HCT116 (cell line): ENCODE measurements around the gene B3GALT2. TPM values are rescaled to one million over a fixed set of nuclear protein-coding genes. Genes with fewer than 3 reads are reported as not detected.

ENCODE experiments used
- ATAC-seq: fragments of 200-7000 bp; cut with Tn5 transposase; 2 replicates; pipeline ENCODE4 v1.9.1; 2020; ENCODE audit warnings: mild to moderate bottlenecking, moderate library complexity
- BruUV-seq: library from RNA; stranded (reverse); fragments of 400-500 nt; replicated peaks from 2 replicates; lab custom pipeline; 2021; lab: Mats Ljungman, UMichigan
- CTCF ChIA-PET: fragments of 300-600 bp; sonication (Branson Sonifier 250); formaldehyde crosslinking; loops from one replicate; lab custom pipeline; 2021; ENCODE audit warnings: antibody characterized with exemption; lab: Charles Lee
- POLR2A ChIA-PET: fragments of 300-600, 350-600 bp; sonication (Branson Sonifier 250); formaldehyde crosslinking; loops from one replicate; lab custom pipeline; 2021; ENCODE audit warnings: antibody characterized with exemption; lab: Charles Lee
- RAD21 ChIA-PET, 2 experiments: fragments of 300-600 bp; sonication (Branson Sonifier 250); formaldehyde crosslinking; loops; one replicate each; lab custom pipeline; 2023; ENCODE audit warnings: low total read pairs in 2 of 2; ENCODE audit not compliant: uncharacterized antibody in 2 of 2, unreplicated experiment in 2 of 2, low non-redundant PET in 1 of 2; lab: Charles Lee
- DNase-seq: peaks from one replicate; pipeline ENCODE4 v3.0.0-alpha.2; 2010; ENCODE audit warnings: low read depth, low spot score
- H2AFZ ChIP-seq: fragments of 200-600 bp; shearing (Covaris generic), sonication (generic); 2 replicates; pipeline ENCODE4 v1.6.1; 2017; ENCODE audit warnings: low read depth, mixed run types, mixed read lengths, antibody characterized with exemption, low read length; ENCODE audit not compliant: poor library complexity, severe bottlenecking
- H3K27ac ChIP-seq: 2 replicates; pipeline ENCODE4 v1.5.1; 2012; ENCODE audit warnings: low read depth, low read length
- H3K27me3 ChIP-seq: fragments of 200-600 bp; sonication (generic); 2 replicates; pipeline ENCODE4 v1.6.1; 2016; ENCODE audit warnings: mixed run types, low read length, mixed read lengths; ENCODE audit not compliant: insufficient read depth
- H3K36me3 ChIP-seq, 2 experiments: fragments of 200-500 bp in 1 of 2; fragments of 200-600 bp in 1 of 2; sonication (Bioruptor generic) in 1 of 2; sonication (generic) in 1 of 2; 2 replicates each; pipeline versions ENCODE4 v1.5.1 to v1.6.1; 2014 to 2016; ENCODE audit warnings: low read length in 2 of 2, inconsistent platforms in 1 of 2, mixed read lengths in 1 of 2, mixed run types in 1 of 2; ENCODE audit not compliant: insufficient read depth in 2 of 2, control insufficient read depth in 1 of 2
- H3K4me1 ChIP-seq, 2 experiments: fragments of 200-600 bp in 1 of 2; sonication (generic) in 1 of 2; 2 replicates each; pipeline versions ENCODE4 v1.5.1 to v1.6.1; 2012 to 2017; ENCODE audit warnings: low read length in 2 of 2, inconsistent platforms in 1 of 2, mild to moderate bottlenecking in 1 of 2, mixed read lengths in 1 of 2, mixed run types in 1 of 2, moderate library complexity in 1 of 2; ENCODE audit not compliant: insufficient read depth in 2 of 2, control insufficient read depth in 1 of 2
- H3K4me2 ChIP-seq: fragments of 200-600 bp; sonication (generic); 2 replicates; pipeline ENCODE4 v1.6.1; 2017; ENCODE audit warnings: mixed run types, low read length, mixed read lengths
- H3K4me3 ChIP-seq, 2 experiments: fragments of 200-600 bp in 1 of 2; sonication (generic) in 1 of 2; replicated peaks in 1 of 2; 2 replicates each; pipeline ENCODE4 v1.5.1; 2011 to 2016; ENCODE audit warnings: low read length in 2 of 2, control low read depth in 1 of 2, low read depth in 1 of 2, mild to moderate bottlenecking in 1 of 2, mixed read lengths in 1 of 2, mixed run types in 1 of 2
- H3K79me2 ChIP-seq: fragments of 200-600 bp; sonication (generic); 2 replicates; pipeline ENCODE4 v1.6.1; 2017; ENCODE audit warnings: mild to moderate bottlenecking, mixed run types, low read length, moderate library complexity, mixed read lengths; ENCODE audit not compliant: insufficient read depth
- H3K9ac ChIP-seq: fragments of 200-600 bp; sonication (generic); 2 replicates; pipeline ENCODE4 v1.6.1; 2016; ENCODE audit warnings: low read length, mixed read lengths
- H3K9me2 ChIP-seq: fragments of 200-600 bp; sonication (generic), shearing (Covaris generic); 2 replicates; pipeline ENCODE4 v1.6.1; 2017; ENCODE audit warnings: mixed run types, mild to moderate bottlenecking, moderate library complexity; ENCODE audit not compliant: insufficient read depth
- H3K9me3 ChIP-seq, 2 experiments: fragments of 200-500 bp in 1 of 2; fragments of 200-600 bp in 1 of 2; sonication (Bioruptor generic) in 1 of 2; sonication (generic) in 1 of 2; 2 replicates each; pipeline ENCODE4 v1.6.1; 2014 to 2017; ENCODE audit warnings: low read length in 2 of 2, mixed read lengths in 2 of 2, inconsistent platforms in 1 of 2, low read depth in 1 of 2, mild to moderate bottlenecking in 1 of 2, mixed run types in 1 of 2, moderate library complexity in 1 of 2; ENCODE audit not compliant: control insufficient read depth in 1 of 2, insufficient read depth in 1 of 2
- H4K20me1 ChIP-seq: fragments of 200-600 bp; sonication (generic), shearing (Covaris generic); 2 replicates; pipeline ENCODE4 v1.6.1; 2017; ENCODE audit warnings: mixed run types, mild to moderate bottlenecking, moderate library complexity; ENCODE audit not compliant: insufficient read depth
- ATF3 ChIP-seq: IDR thresholded peaks from 2 replicates; pipeline ENCODE4 v1.6.1; 2012
- CEBPB ChIP-seq: IDR thresholded peaks from 2 replicates; pipeline ENCODE4 v1.6.1; 2012; ENCODE audit warnings: low read depth
- EGR1 ChIP-seq: IDR thresholded peaks from 2 replicates; pipeline ENCODE4 v1.6.1; 2012; ENCODE audit warnings: low read depth
- ELF1 ChIP-seq: IDR thresholded peaks from 2 replicates; pipeline ENCODE4 v1.6.1; 2012; ENCODE audit warnings: low read depth, borderline replicate concordance
- EZH2 ChIP-seq: fragments of 200-600 bp; sonication (generic); IDR thresholded peaks from 2 replicates; pipeline ENCODE4 v1.6.1; 2017; ENCODE audit warnings: antibody characterized with exemption, mixed run types
- FOSL1 ChIP-seq: IDR thresholded peaks from 2 replicates; pipeline ENCODE4 v1.6.1; 2012; ENCODE audit warnings: low read depth
- JUND ChIP-seq: IDR thresholded peaks from 2 replicates; pipeline ENCODE4 v1.6.1; 2012
- POLR2A ChIP-seq: IDR thresholded peaks from 2 replicates; pipeline ENCODE4 v1.7.0; 2011; ENCODE audit warnings: borderline replicate concordance; ENCODE audit not compliant: insufficient read depth, insufficient read length; ENCODE audit errors: extremely low read depth
- REST ChIP-seq: IDR thresholded peaks from 2 replicates; pipeline ENCODE4 v1.6.1; 2012; ENCODE audit warnings: low read depth
- SP1 ChIP-seq: IDR thresholded peaks from 2 replicates; pipeline ENCODE4 v1.6.1; 2012; ENCODE audit warnings: low read depth
- TCF7L2 ChIP-seq: IDR thresholded peaks from 2 replicates; pipeline ENCODE4 v1.7.0; 2011; ENCODE audit warnings: borderline replicate concordance, inconsistent platforms; ENCODE audit not compliant: insufficient read depth, insufficient read length; ENCODE audit errors: extremely low read depth
- YY1 ChIP-seq: IDR thresholded peaks from 2 replicates; pipeline ENCODE4 v1.6.1; 2011; ENCODE audit warnings: low read length, low read depth, moderate library complexity, mild to moderate bottlenecking; ENCODE audit not compliant: insufficient replicate concordance; ENCODE audit errors: extremely low read depth
- ZFX ChIP-seq: fragments of 450-650 bp; IDR thresholded peaks from 2 replicates; pipeline ENCODE4 v1.6.1; 2017
- ZNF274 ChIP-seq: fragments of 200-500 bp; sonication (Bioruptor generic); IDR thresholded peaks from 2 replicates; pipeline ENCODE4 v1.6.1; 2014; ENCODE audit warnings: mild to moderate bottlenecking, low read depth, low read length, inconsistent platforms
- intact Hi-C: fragments of 100-400 bp; cut with micrococcal nuclease; formaldehyde crosslinking; loops from 2 replicates; pipeline ENCODE4 v1.10.0; 2022
- total RNA-seq: library from RNA; stranded (reverse); gene quantifications from one replicate; pipeline ENCODE4 v1.2.1, GENCODE V29; 2021; ENCODE audit not compliant: unreplicated experiment
- TF ChIP-seq, protein P1 (sequence below): IDR thresholded peaks from 2 replicates; pipeline ENCODE4 v1.6.1; 2011; ENCODE audit warnings: mild to moderate bottlenecking, low read length, moderate library complexity; ENCODE audit not compliant: insufficient replicate concordance; ENCODE audit errors: extremely low read depth
- TF ChIP-seq, protein P2 (sequence below): IDR thresholded peaks from 2 replicates; pipeline ENCODE4 v1.6.1; 2012

B3GALT2 gene
- total RNA-seq, 1 experiment from 2014 or later, result 0.15 TPM

DNA sequence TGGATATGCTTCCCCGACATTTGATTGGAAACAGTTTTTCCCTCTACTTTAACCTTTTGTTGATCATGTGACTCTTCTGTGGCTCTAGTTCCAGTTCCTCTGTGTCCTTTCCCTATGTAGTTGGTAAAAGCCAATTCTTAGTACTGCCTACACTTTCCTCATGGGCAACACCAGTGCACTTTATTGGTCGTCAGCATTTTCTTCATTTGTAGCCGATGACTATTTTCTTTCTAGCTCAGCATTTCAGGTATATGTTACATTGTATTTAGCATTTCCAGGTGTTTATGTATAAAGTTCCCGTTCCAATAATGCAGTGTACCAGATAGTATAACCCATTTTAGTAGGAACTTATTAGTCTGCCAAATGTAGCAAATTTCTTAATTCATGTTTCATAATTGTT lies 27.6 kb upstream of the B3GALT2 start:
- Histone ChIP-seq H3K9ac (no peak overlapping the region), H3K4me2 (no peak overlapping the region), H3K4me1 (peaks cover 2 to 26% of the 10 kb centered on the region in 2 experiments; a peak in 2 of 4 replicates), H3K4me3 (no peak overlapping the region), H4K20me1 (no peaks in the 10 kb centered on the region; the same call in 1 of the 2 replicates), H3K27ac (no peak overlapping the region), H2AFZ (no peak overlapping the region), H3K79me2 (peaks cover 9% of the 10 kb centered on the region), H3K9me2 (no peaks in the 10 kb centered on the region), H3K27me3 (no peaks in the 10 kb centered on the region), H3K36me3 (peaks cover 4 to 14% of the 10 kb centered on the region in 2 experiments; a peak in 1 of 4 replicates), H3K9me3 (no peaks in the 10 kb centered on the region)
- ChIA-PET POLR2A (no interaction called here), CTCF (no interaction called here), RAD21 (no interaction called here)
- DNase-seq, result no peak
- TF ChIP-seq FOSL1 (no peak), SP1 (no peak), JUND (no peak), EGR1 (no peak), REST (no peak), TCF7L2 (no peak), CEBPB (no peak), POLR2A (no peak), ATF3 (no peak), ZNF274 (no peak), ELF1 (no peak), EZH2 (no peak), YY1 (no peak), ZFX (no peak)
- TF ChIP-seq, protein P1, sequence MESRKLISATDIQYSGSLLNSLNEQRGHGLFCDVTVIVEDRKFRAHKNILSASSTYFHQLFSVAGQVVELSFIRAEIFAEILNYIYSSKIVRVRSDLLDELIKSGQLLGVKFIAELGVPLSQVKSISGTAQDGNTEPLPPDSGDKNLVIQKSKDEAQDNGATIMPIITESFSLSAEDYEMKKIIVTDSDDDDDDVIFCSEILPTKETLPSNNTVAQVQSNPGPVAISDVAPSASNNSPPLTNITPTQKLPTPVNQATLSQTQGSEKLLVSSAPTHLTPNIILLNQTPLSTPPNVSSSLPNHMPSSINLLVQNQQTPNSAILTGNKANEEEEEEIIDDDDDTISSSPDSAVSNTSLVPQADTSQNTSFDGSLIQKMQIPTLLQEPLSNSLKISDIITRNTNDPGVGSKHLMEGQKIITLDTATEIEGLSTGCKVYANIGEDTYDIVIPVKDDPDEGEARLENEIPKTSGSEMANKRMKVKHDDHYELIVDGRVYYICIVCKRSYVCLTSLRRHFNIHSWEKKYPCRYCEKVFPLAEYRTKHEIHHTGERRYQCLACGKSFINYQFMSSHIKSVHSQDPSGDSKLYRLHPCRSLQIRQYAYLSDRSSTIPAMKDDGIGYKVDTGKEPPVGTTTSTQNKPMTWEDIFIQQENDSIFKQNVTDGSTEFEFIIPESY, result no peak
- TF ChIP-seq, protein P2, sequence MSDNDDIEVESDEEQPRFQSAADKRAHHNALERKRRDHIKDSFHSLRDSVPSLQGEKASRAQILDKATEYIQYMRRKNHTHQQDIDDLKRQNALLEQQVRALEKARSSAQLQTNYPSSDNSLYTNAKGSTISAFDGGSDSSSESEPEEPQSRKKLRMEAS, result no peak
- no peak for ATAC-seq
- intact Hi-C loops, result no loop called here
- BruUV-seq, result no TSS peak
